K562 (cell line): ENCODE data around the gene SEPTIN12. TPM values are rescaled to one million over a fixed set of nuclear protein-coding genes. Genes with fewer than 3 reads are reported as not detected.

ENCODE experiments used
- BCOR ChIP-seq: fragments of 450-650 bp; IDR thresholded peaks from 2 replicates; pipeline ENCODE4 v1.6.1; 2016
- BRF2 ChIP-seq: IDR thresholded peaks from 3 replicates; pipeline ENCODE4 v1.6.1; 2011; ENCODE audit warnings: borderline replicate concordance, mild to moderate bottlenecking; ENCODE audit not compliant: insufficient read length, insufficient read depth
- EP400 ChIP-seq: fragments of 450-650 bp; IDR thresholded peaks from 2 replicates; pipeline ENCODE4 v1.6.1; 2017; ENCODE audit warnings: antibody characterized with exemption, mild to moderate bottlenecking, moderate library complexity
- FOXJ2 ChIP-seq: fragments of 200-800 bp; sonication (Bioruptor generic); IDR thresholded peaks from 2 replicates; pipeline ENCODE4 v1.6.1; 2016; ENCODE audit warnings: missing genetic modification characterization, missing compliant biosample characterization
- HDAC2 ChIP-seq: fragments of 450-650 bp; IDR thresholded peaks from 2 replicates; pipeline ENCODE4 v1.6.1; 2016; ENCODE audit warnings: mild to moderate bottlenecking
- HNRNPH1 ChIP-seq: fragments of 200-400 bp; formaldehyde crosslinking; optimal IDR thresholded peaks from 2 replicates; pipeline ENCODE3; 2017; ENCODE audit warnings: low read depth, mild to moderate bottlenecking, low read length, moderate library complexity
- HNRNPUL1 ChIP-seq: fragments of 200-400 bp; formaldehyde crosslinking; IDR thresholded peaks from 2 replicates; pipeline ENCODE4 v1.6.1; 2017; ENCODE audit warnings: low read length
- MYC ChIP-seq, 2 experiments: fragments of 250-450 bp in 1 of 2; sonication (Bioruptor Pico) in 1 of 2; IDR thresholded peaks; 2 replicates each; pipeline versions ENCODE4 v1.5.1 to v1.6.1; 2012 to 2021; ENCODE audit warnings: low read depth in 2 of 2, borderline replicate concordance in 1 of 2, improper control_type of control experiment in 1 of 2, low read length in 1 of 2, mild to moderate bottlenecking in 1 of 2, moderate library complexity in 1 of 2
- NR4A1 ChIP-seq, 2 experiments: fragments of 250-450 bp in 1 of 2; fragments of 450-650 bp in 1 of 2; sonication (Bioruptor Pico) in 1 of 2; IDR thresholded peaks; 2 replicates each; pipeline versions ENCODE4 v1.4.0 to v1.6.1; 2016 to 2020; ENCODE audit warnings: mild to moderate bottlenecking in 2 of 2, missing compliant biosample characterization in 1 of 2, missing genetic modification characterization in 1 of 2, moderate library complexity in 1 of 2
- RBM25 ChIP-seq: fragments of 200-400 bp; formaldehyde crosslinking; IDR thresholded peaks from 2 replicates; pipeline ENCODE4 v1.6.1; 2018; ENCODE audit warnings: low read length, low read depth, moderate library complexity; ENCODE audit not compliant: severe bottlenecking
- SPI1 ChIP-seq: IDR thresholded peaks from 2 replicates; pipeline ENCODE4 v1.6.1; 2011; ENCODE audit warnings: low read depth, low read length, control low read depth, borderline replicate concordance
- SRSF7 ChIP-seq: fragments of 200-400 bp; formaldehyde crosslinking; optimal IDR thresholded peaks from 2 replicates; pipeline ENCODE3; 2017; ENCODE audit warnings: mild to moderate bottlenecking, low read depth, low read length
- TEAD2 ChIP-seq: fragments of 450-650 bp; IDR thresholded peaks from 2 replicates; pipeline ENCODE4 v1.6.1; 2016; ENCODE audit warnings: missing genetic modification characterization, control low read depth, missing compliant biosample characterization
- YBX1 ChIP-seq: fragments of 450-650 bp; IDR thresholded peaks from 2 replicates; pipeline ENCODE4 v1.7.1; 2016; ENCODE audit warnings: mild to moderate bottlenecking
- ZBTB7A ChIP-seq: IDR thresholded peaks from 2 replicates; pipeline ENCODE4 v1.6.1; 2011; ENCODE audit warnings: low read depth, mild to moderate bottlenecking, low read length, moderate library complexity, borderline replicate concordance; ENCODE audit not compliant: control insufficient read depth
- ZNF124 ChIP-seq: sonication (generic); formaldehyde crosslinking; IDR thresholded peaks from 2 replicates; pipeline ENCODE4 v1.8.1; 2022; ENCODE audit warnings: missing genetic modification reagents
- ZNF133 ChIP-seq: fragments of 250-450 bp; sonication (Bioruptor Pico); IDR thresholded peaks from 2 replicates; pipeline ENCODE4 v1.4.0; 2020; ENCODE audit warnings: mild to moderate bottlenecking
- ZNF3 ChIP-seq: fragments of 250-450 bp; sonication (Bioruptor Pico); IDR thresholded peaks from 2 replicates; pipeline ENCODE4 v1.5.0; 2021; ENCODE audit warnings: mild to moderate bottlenecking, moderate library complexity
- polyA plus RNA-seq, 8 experiments: library from polyadenylated mRNA; depleted of rRNA in 4 of 8; stranded (reverse) in 5 of 8; unstranded in 3 of 8; fragments of >200 nt; fragmentation: Nextera tagmentation in 2 of 8; fragmentation: Illumina TruSeq in 1 of 8; extraction: Ambion mirVana in 2 of 8; extraction: Trizol in 1 of 8; gene quantifications; 2 replicates each; pipeline versions ENCODE4 v1.2.1 to v1.2.3, GENCODE V29; 2011 to 2014; ENCODE audit warnings: inconsistent platforms in 1 of 8, missing spikeins in 1 of 8
- total RNA-seq, 7 experiments: library from RNA; depleted of rRNA in 6 of 7; stranded (reverse); fragments of >200 nt in 6 of 7; fragmentation: Illumina TruSeq in 2 of 7; extraction: Trizol in 2 of 7; gene quantifications; 2 replicates each; pipeline versions ENCODE4 v1.2.1 to v1.2.3, GENCODE V29; 2011 to 2021; ENCODE audit warnings: low replicate concordance in 1 of 7
- TF ChIP-seq, protein P1 (sequence below), 3 experiments: fragments of 200-800 bp in 1 of 3; fragments of 250-450 bp in 1 of 3; fragments of 450-650 bp in 1 of 3; sonication (Bioruptor Pico) in 1 of 3; sonication (Bioruptor generic) in 1 of 3; formaldehyde crosslinking in 1 of 3; IDR thresholded peaks; 2 replicates each; pipeline versions ENCODE4 v1.6.1 to v1.8.0; 2016 to 2022; ENCODE audit warnings: mild to moderate bottlenecking in 2 of 3, missing genetic modification characterization in 2 of 3, missing compliant biosample characterization in 1 of 3, moderate library complexity in 1 of 3
- TF ChIP-seq, protein P2 (sequence below), 3 experiments: IDR thresholded peaks in 2 of 3; conservative IDR thresholded peaks in 1 of 3; 2 replicates each; pipeline ENCODE4 v1.5.1; 2011 to 2012; ENCODE audit warnings: low read length in 3 of 3, mild to moderate bottlenecking in 3 of 3, control low read depth in 2 of 3, improper control_type of control experiment in 1 of 3, inconsistent platforms in 1 of 3, low read depth in 1 of 3, mixed read lengths in 1 of 3, moderate library complexity in 1 of 3; ENCODE audit not compliant: insufficient read depth in 2 of 3

SEPTIN12 gene
- total and polyA plus RNA-seq, 9 of the 15 experiments (the other 6 are each of a cell fraction or from before 2014, with no cell fraction given), result not detected

- TF ChIP-seq NR4A1 (CRISPR knock-in tag; IDR thresholded peaks at IDR 0.05) (no peak), NR4A1 (tag; IDR thresholded peaks at IDR 0.05) (no peak), HDAC2 (0 out of 2 replicates have a peak, but pooled peaks have one; percentile 6), EP400 (no peak), ZNF124 (CRISPR knock-in tag) (no peak), FOXJ2 (tag) (0 out of 2 replicates have a peak, but pooled peaks have one; percentile 60), BCOR (0 out of 2 replicates have a peak, but pooled peaks have one; percentile 17), RBM25 (peak; percentile 13), TEAD2 (tag) (no peak), BRF2 (no peak), MYC (IDR thresholded peaks at IDR 0.05; ENCODE audit: low read depth, low read length) (peak; percentile 55), MYC (CRISPR knock-in tag; IDR thresholded peaks at IDR 0.05; ENCODE audit: borderline replicate concordance, low read depth) (no peak), ZNF133 (CRISPR knock-in tag) (no peak), ZNF3 (CRISPR knock-in tag) (no peak), YBX1 (no peak), HNRNPH1 (no peak), SRSF7 (no peak), HNRNPUL1 (no peak), ZBTB7A (peak; percentile 72; the same call in 1 of the 2 replicates), SPI1 (no peak)
- TF ChIP-seq, protein P1, sequence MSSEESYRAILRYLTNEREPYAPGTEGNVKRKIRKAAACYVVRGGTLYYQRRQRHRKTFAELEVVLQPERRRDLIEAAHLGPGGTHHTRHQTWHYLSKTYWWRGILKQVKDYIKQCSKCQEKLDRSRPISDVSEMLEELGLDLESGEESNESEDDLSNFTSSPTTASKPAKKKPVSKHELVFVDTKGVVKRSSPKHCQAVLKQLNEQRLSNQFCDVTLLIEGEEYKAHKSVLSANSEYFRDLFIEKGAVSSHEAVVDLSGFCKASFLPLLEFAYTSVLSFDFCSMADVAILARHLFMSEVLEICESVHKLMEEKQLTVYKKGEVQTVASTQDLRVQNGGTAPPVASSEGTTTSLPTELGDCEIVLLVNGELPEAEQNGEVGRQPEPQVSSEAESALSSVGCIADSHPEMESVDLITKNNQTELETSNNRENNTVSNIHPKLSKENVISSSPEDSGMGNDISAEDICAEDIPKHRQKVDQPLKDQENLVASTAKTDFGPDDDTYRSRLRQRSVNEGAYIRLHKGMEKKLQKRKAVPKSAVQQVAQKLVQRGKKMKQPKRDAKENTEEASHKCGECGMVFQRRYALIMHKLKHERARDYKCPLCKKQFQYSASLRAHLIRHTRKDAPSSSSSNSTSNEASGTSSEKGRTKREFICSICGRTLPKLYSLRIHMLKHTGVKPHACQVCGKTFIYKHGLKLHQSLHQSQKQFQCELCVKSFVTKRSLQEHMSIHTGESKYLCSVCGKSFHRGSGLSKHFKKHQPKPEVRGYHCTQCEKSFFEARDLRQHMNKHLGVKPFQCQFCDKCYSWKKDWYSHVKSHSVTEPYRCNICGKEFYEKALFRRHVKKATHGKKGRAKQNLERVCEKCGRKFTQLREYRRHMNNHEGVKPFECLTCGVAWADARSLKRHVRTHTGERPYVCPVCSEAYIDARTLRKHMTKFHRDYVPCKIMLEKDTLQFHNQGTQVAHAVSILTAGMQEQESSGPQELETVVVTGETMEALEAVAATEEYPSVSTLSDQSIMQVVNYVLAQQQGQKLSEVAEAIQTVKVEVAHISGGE (CRISPR knock-in tag; IDR thresholded peaks at IDR 0.05), result 0 out of 6 replicates have a peak, but pooled peaks of 1 of the 3 experiments have one; percentile 6
- TF ChIP-seq, protein P2, sequence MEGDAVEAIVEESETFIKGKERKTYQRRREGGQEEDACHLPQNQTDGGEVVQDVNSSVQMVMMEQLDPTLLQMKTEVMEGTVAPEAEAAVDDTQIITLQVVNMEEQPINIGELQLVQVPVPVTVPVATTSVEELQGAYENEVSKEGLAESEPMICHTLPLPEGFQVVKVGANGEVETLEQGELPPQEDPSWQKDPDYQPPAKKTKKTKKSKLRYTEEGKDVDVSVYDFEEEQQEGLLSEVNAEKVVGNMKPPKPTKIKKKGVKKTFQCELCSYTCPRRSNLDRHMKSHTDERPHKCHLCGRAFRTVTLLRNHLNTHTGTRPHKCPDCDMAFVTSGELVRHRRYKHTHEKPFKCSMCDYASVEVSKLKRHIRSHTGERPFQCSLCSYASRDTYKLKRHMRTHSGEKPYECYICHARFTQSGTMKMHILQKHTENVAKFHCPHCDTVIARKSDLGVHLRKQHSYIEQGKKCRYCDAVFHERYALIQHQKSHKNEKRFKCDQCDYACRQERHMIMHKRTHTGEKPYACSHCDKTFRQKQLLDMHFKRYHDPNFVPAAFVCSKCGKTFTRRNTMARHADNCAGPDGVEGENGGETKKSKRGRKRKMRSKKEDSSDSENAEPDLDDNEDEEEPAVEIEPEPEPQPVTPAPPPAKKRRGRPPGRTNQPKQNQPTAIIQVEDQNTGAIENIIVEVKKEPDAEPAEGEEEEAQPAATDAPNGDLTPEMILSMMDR (IDR thresholded peaks at IDR 0.05 in 2 of 3, conservative IDR thresholded peaks at IDR 0.05 in 1 of 3; ENCODE audit: insufficient read depth in 2 of 3, low read depth in 1 of 3, low read length in 3 of 3), result no peak
Measured at GRCh38 chr16:4734730-4735535, 53.2 kb downstream of the SEPTIN12 start (continued).
